IPS DF 19.7 (cell line): ENCODE results near the gene ERP44.
"Not testable (repeated sequence)": the region's sequence is repeated elsewhere in the genome, so short reads cannot be mapped to it uniquely, and the experiment has no call there.

Source experiments
- DNase-seq: peaks from one replicate; pipeline ENCODE4 v3.0.0-alpha.2; 2013; ENCODE audit warnings: low read depth, low spot score

The ERP44 gene

DNA sequence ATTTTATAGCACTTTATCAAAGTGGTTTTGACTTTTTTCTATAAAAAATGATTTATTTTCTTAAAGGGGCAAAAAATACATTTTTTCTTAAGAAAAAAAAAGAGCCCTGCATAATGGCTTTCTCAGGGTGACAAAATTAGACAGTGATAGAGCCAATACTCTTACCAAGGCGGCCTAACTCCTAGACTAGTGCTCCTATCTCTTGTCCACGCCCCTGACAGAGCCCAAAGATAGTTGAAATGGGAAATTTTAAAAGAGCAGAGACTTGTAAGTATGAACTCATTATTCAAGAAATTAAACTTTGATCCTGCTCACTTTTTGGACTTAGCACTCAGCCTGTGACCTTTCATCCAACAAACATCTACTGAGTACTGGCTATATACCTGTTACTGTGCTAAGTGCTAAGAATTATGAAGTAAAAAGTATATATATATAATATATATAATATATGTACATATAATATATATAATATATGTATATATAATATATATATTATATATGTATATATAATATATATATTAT is 1.4 kb upstream of the ERP44 start:
- DNase-seq = no peak

DNA sequence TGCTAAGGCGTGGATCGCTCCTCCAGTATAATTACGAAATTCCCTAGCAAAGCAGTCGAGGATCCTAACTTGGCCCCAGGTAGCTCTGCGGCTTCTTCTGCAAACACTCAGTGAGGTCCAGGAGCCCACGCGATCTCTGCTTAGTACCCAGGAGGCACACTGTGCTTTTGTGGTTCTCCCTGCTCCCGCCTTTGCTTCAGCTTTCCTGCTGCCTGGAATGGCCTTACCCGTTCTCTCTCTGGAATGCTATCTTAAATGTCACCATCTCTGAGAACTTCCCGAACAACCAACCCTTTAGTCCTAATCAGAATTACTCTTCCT is 882 bp upstream of the ERP44 start:
- DNase-seq = no peak

- DNase-seq = peak; percentile 75
Observed at GRCh38 chr9:100098046-100098886, 534 bp downstream of the ERP44 start.

DNA sequence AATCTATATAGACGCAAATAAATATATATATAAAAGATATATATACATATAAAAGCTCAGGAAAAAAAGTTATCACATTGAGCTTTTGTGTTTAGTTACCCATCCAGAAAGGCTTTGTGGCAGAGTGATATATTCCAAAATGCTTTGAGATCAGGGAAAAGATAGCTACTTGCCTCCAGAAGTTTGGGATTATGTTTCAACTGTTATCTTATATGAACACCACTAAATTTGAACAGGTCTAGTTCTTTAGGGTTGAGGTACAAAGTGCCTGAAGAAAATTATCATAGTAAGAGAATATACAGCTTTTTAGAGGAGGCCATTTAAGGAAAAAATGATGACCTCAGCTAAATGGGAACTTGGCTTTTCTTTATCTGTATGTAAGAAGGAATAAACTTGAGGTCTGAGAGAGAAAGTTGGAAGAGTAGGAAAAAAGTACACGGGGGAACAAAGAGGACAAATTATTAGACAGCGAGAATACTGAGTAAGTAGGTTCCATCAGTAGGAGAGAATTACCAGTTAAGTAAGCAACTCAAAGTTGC is 2.4 kb downstream of the ERP44 start:
- no peak for DNase-seq

DNA sequence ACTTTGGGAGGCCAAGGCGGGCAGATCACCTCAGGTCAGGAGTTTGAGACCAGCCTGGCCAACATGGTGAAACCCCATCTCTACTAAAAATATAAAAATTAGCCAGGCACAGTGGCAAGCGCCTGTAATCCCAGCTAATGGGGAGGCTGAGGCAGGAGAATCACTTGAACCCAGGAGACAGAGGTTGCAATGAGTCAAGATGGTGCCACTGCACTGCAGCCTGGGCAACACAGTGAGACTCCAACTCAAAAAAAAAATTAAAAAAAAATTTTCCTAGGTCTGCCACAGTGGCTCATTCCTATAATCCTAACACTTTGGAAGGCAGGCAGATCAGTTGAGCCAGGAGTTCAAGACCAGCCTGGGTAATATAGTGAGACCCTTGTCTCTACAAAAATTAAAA is 4.4 kb downstream of the ERP44 start:
- not testable (repeated sequence) for DNase-seq

GRCh38 chr9:100092066-100092465 is 6.7 kb downstream of the ERP44 start:
- DNase-seq = no peak

DNA sequence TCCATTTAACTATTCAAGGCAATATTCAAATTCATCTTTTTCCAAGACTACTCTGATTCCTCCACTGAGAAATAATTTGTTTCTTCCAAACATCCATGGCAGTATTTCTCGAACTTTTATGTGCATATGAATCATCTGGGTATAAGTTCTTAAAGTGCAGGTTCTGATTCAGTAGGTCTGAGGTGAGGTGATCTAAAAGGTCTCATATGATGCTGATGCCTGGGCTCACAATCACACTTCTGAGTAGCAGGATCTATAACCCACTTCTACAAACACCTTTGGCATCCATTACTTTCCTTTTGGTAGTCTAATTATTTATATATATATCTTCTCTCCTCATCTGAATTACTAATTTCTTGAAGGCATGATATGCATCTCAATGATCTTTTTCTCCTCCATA is 7.2 kb downstream of the ERP44 start:
- no peak for DNase-seq

DNA sequence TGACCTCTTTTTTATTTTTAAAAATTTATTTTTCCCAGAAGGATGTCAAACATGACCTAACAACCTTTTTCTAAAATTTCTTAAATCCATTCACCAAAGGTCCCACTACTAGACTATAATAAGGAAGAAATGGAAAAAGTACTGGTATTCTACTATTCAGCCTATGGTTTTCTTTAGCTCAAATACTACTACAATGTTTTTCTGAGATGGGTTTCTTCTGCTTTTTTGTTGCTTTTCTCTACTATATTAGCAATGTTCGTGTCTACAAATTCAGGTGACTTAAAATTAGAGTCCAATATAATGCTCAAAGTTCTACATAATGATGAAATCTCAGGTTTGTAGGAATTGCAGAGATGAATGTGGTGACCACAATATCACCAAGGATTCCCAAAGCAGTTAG is 7.9 kb downstream of the ERP44 start:
- DNase-seq = no peak

- no peak for DNase-seq
Observed at GRCh38 chr9:100088202-100088601, 10.6 kb downstream of the ERP44 start.

- no peak for DNase-seq
Observed at GRCh38 chr9:100087218-100087617, 11.6 kb downstream of the ERP44 start.

DNA sequence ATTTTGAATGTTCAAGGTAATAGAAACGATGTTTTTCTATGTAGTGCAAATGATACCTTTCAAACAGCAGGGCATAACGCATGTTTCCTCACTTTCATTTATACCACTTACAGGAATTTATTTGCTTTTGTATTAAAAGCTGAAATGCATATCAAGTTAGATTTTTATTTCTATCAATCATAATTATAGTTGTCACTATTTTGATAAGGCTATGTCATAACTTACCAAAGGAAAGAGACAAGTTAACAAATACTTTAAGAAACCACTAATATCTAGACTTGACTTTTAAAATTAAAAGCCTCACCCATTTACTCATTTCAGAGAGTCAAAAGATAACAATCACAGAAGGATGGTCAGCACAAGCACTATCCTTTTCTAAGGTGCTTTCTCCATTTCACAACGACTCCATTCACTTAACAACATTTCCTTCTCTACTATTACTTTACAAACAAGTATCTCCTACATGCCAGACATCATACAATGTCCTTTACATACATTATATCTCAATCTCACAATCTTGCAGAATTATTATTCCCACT is 12.6 kb downstream of the ERP44 start:
- no peak for DNase-seq

- DNase-seq = no peak
Observed at GRCh38 chr9:100084734-100085133, 14.1 kb downstream of the ERP44 start.

DNA sequence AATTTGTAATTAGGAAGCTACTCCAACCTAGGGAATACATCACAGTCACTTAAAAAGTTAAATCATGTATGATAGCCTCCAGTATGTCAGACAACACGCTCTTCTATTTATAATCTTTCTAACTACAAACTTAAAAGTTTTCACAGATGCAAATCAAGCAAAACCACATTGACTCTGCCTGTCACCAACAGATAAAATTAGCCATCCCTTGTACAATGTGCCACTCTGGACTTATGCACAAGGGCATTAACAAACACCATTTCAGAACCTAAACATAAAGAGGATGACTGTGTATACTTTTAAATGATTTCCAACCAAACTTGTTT is 14.7 kb downstream of the ERP44 start:
- no peak for DNase-seq

DNA sequence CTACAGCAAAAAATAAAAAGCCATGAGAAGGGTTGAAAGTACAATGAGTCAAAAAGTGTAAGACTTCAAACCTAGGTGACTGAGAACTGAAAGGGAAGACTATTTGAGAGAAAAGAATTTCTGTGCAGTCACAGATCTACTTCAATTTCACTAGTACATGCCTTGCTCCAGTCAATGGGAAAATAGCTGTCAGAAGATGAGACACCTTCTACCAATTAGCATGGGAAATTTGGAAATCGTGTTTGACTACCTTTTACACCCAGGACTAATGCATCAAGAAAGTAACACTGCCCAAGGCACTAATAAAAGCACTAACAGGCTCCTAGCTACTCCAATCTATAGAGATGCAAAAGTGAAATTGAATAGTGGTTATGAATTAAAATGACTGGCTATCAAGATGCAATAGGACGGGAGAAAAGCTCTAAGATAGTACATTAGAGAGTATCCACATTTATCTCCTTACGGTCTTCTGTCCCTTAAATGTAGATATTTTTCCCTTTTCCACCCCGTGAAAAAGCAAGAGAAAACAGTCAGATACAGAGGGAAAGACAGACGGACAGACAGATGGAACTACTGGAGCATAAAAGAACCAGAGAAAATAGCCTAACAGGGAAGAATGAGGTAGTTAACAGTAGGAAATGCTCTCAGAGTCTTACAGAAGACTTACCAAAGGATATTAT is 15.2 kb downstream of the ERP44 start:
- DNase-seq = no peak

DNA sequence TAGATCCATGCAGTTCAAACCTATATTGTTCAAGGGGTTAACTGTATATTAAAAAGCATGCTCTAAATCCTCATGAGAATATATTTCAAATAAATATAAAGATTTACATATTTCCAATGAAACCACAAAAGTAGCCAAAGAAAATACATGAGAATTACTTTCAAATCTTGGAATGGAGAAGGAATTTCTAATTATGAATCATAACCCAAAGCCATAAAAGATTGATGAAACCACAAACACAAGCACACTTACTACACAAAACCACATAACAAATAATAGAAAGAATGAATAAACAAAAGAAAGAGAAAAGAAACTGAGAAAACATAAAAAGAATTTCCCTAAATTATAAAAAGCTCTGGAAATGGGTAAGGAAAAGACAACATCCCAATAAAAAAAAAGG is 16.0 kb downstream of the ERP44 start:
- DNase-seq = no peak

- DNase-seq = not testable (repeated sequence)
Observed at GRCh38 chr9:100076256-100076655, 22.5 kb downstream of the ERP44 start.

- no peak for DNase-seq
Observed at GRCh38 chr9:100074989-100075388, 23.8 kb downstream of the ERP44 start.

DNA sequence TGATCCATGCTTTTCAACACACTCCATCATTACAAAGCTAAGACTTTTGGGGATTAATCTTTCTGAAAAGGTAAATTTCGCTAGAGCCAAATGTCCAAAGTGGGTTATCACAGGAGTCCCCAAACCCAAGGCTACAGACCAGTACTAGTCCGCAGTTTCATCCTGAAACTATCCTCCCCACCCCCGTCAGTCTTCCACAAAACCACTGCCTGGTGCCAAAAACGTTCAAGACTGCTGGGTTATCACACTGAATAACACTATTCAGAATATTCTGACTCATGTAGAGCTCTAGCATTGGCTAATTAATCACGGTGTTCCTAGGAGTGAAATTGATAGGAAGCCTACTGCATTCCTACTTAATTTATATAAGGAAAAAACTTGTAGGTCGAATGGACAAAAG is 24.7 kb downstream of the ERP44 start:
- DNase-seq = no peak

DNA sequence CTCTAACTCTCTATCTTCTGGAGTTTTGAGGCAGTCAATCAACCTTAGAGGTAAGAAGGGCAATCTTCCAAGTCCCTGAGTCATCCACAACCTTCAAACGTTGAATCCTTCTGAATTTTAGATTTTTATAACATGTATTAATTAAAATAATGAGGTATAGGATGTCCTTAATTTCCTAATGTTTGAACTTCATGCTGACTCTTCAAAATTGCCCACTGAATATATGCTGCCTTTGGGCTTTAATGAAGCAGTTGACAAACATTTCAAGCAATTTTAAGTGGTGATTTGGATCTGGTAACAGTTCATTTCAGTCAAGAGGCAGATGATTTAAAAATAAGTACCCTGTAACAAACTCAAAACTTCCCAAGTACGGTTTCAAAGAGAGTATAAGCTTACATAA is 26.0 kb downstream of the ERP44 start:
- DNase-seq = no peak

DNA sequence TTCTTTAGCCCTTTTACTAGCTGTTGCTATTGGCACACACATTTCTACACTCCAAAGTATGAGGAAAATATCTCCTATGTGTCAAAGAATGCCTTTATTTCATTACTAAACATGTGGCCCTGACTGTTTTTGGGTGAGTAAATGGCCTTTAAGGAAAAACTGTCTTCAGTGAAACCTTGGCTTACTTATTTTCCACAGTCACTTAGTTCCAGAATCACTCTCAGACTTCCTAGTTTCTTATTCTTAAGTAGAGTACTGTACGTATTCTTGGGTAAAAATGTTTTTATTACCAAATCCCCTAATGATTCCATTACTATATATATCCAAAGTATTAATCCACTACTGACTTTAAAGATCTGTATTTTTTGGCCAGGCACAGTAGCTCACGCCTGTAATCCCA is 27.5 kb downstream of the ERP44 start:
- DNase-seq = no peak

DNA sequence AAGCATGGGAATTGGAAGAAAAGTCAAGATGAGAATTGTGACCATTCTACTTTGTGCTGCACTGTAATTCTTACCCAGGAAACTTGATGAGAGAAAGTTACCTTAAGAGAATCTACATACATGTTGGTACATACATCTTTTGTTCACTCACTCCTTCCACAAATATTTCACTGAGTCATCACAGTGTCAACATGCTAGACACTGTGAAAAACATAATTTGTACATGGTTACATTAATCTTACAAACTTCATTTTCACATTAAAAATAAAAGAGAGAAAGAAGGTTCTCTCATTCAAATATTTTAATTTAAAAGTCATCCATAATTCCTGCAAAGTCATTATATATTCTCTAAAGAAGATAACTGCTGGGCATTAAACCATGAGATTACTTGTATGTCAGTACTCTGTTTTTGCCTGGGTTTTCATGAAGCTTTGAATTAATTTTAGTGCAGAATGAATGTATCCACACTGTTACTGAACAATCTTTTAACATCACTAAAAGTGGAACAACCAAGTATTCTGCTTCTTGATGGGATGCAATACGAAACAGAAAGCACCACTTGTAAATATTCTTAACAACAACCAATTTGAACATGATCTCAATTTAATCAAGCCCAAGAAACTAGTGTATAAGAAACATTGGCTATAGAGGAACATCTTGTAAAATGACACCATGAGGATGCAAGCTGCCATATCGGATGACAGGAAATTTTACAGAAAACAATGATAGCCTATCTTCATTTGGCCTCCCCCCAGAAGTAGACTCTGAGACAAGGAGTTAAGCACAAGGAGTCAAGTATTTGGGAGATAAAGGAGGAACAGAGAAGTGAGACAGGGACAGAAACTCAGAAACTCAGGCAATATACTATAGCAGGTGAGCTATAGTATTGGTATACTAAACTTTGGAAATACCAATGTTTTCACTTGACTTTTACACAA is 28.4 kb downstream of the ERP44 start:
- no peak for DNase-seq

GRCh38 chr9:100069068-100069467 is 29.7 kb downstream of the ERP44 start:
- not testable (repeated sequence) for DNase-seq
